ENCODE measurements around the gene HCN1. TPM values are rescaled to one million over a fixed set of nuclear protein-coding genes. Genes with fewer than 3 reads are reported as not detected.

HCN1 gene
- total RNA-seq, 4 donors from 2014 or later = 0.39 to 0.66 (median 0.49) TPM

DNA sequence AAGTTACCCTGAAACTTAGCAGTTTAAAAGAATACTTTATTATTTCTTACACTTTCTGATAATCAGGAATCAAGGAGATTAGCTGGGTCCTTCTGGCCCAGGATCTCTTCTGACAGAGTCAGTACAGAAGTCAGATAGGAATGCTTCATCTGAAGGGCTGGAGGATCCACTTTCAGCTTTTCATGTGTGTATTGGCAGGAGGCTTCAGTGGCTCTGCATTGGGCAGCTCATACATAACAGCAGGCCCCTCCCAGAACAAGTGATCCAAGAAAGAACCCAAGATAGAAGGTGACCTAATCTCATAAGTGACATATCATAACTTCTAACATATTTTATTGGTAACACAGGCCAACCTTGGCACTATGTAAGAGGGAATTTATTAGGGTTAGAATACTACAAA is 258.4 kb downstream of the HCN1 start:
- intact Hi-C loops (cut with DNase I) = no loop called here
- no peak for DNase-seq (ENCODE audit: extremely low spot score)
- no peak overlapping the region for H3K27ac ChIP-seq (replicated peaks in 1 of 4)
- no peaks in the 10 kb centered on the region for H3K36me3 ChIP-seq
- no peaks in the 10 kb centered on the region for H3K9me3 ChIP-seq
- no peaks in the 10 kb centered on the region for H3K4me1 ChIP-seq
- TF ChIP-seq EP300 (IDR thresholded peaks at IDR 0.05) (no peak), POLR2AphosphoS5 (IDR thresholded peaks at IDR 0.05) (no peak), POLR2A (IDR thresholded peaks at IDR 0.05; ENCODE audit: low read depth) (no peak)
- TF ChIP-seq, protein P1, sequence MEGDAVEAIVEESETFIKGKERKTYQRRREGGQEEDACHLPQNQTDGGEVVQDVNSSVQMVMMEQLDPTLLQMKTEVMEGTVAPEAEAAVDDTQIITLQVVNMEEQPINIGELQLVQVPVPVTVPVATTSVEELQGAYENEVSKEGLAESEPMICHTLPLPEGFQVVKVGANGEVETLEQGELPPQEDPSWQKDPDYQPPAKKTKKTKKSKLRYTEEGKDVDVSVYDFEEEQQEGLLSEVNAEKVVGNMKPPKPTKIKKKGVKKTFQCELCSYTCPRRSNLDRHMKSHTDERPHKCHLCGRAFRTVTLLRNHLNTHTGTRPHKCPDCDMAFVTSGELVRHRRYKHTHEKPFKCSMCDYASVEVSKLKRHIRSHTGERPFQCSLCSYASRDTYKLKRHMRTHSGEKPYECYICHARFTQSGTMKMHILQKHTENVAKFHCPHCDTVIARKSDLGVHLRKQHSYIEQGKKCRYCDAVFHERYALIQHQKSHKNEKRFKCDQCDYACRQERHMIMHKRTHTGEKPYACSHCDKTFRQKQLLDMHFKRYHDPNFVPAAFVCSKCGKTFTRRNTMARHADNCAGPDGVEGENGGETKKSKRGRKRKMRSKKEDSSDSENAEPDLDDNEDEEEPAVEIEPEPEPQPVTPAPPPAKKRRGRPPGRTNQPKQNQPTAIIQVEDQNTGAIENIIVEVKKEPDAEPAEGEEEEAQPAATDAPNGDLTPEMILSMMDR (IDR thresholded peaks at IDR 0.05) = no peak
- H3K27me3 ChIP-seq = no peaks in the 10 kb centered on the region
- no peak overlapping the region for H3K4me3 ChIP-seq

DNA sequence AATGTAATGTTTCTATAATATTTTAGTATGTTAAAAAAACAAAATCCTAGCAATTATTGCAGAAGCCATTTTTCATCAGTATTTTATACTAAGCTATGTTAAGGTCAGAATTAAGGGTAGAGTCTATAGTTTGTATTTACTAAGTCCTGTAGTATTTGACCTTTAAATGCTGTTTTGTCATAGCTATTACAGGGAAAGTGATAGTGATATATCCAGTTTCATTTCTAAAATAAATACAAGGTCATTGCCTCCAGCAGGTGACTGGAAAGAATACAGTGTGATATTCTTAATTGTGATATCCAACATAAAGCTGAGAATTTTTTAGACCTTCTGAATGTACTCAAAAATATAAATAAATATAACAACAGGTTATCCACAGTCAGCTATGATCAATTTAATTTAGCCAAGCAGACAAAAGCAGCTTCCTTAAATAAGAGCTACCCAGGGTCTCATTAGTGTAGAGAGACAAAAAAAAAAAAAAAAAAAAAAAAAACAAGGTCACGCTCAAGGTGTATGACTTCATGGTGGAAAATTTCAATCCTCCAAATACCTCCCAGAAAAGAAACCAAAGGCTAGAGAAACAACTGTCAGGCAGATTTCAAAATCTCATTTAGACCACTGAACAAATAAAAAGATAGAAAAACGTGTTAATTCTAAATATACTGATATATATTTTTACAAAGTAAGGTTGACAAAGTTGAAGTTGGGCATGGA is 278.7 kb downstream of the HCN1 start:
- Histone ChIP-seq H3K4me1 (no peaks in the 10 kb centered on the region), H3K27me3 (no peaks in the 10 kb centered on the region), H3K4me3 (no peak overlapping the region), H3K27ac (replicated peaks in 1 of 4) (no peak overlapping the region), H3K9me3 (no peaks in the 10 kb centered on the region), H3K36me3 (no peaks in the 10 kb centered on the region)
- 59% methylated on average over 2 of the region's 2 CpGs for WGBS
- TF ChIP-seq, protein P1 (IDR thresholded peaks at IDR 0.05) = no peak
- no peak for TF ChIP-seq POLR2A (IDR thresholded peaks at IDR 0.05; ENCODE audit: low read depth)
- no peak for TF ChIP-seq POLR2AphosphoS5 (IDR thresholded peaks at IDR 0.05)
- no peak for TF ChIP-seq EP300 (IDR thresholded peaks at IDR 0.05)
- intact Hi-C loops (cut with DNase I) = no loop called here
- no peak for DNase-seq (ENCODE audit: extremely low spot score)

DNA sequence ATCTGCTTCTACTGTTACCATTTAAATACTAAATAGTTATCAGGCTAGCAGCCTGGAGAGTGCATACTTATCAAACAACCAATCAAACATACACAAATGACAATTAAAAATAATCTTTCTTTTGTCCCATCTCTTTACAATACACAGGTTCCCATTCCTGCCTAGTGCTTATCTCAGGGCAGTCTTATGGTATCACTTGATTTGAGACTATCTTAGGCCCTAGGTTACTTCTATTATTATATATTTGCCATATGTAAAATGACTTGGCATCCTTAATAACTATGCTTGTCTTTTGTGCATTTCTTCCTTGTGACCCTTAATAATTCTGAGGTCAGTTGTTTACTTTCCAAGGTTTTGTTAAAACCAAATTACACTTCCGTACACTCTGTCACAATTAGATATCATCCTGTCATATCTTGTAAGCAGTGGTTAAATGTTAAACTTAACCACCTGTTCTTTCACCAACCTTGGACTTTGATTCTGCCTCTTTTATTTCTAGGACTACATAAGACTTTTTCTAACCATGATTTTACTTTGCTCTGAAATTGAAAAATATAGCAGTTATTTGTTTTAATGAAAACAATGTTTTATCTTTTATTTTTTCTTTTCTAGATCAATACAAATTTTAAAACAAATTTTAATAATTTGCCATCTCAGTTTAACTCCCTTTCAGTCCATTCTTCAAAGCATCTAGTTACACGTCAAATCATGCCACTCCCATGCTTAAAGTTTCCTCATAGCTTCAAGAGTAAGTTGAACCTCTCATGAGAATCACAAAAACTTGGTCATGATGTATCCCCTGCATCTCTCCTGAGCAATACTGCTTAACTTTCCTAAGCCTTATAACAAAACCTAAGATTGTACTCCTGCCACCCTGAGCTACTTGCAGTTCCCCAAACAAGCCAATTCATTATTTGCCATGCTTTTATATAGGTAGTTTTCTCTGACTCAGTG is 281.3 kb downstream of the HCN1 start:
- no peaks in the 10 kb centered on the region for H3K4me1 ChIP-seq
- no peak for TF ChIP-seq EP300 (IDR thresholded peaks at IDR 0.05)
- TF ChIP-seq POLR2AphosphoS5 (IDR thresholded peaks at IDR 0.05) = no peak
- TF ChIP-seq, protein P1 (IDR thresholded peaks at IDR 0.05) = no peak
- TF ChIP-seq POLR2A (IDR thresholded peaks at IDR 0.05; ENCODE audit: low read depth) = no peak
- H3K9me3 ChIP-seq = no peaks in the 10 kb centered on the region
- intact Hi-C loops (cut with DNase I) = no loop called here
- no peak overlapping the region for H3K4me3 ChIP-seq
- no peak for DNase-seq (ENCODE audit: extremely low spot score)
- 69% methylated on average over 2 of the region's 2 CpGs for WGBS
- no peak overlapping the region for H3K27ac ChIP-seq (replicated peaks in 1 of 4)
- H3K27me3 ChIP-seq = no peaks in the 10 kb centered on the region
- no peaks in the 10 kb centered on the region for H3K36me3 ChIP-seq

DNA sequence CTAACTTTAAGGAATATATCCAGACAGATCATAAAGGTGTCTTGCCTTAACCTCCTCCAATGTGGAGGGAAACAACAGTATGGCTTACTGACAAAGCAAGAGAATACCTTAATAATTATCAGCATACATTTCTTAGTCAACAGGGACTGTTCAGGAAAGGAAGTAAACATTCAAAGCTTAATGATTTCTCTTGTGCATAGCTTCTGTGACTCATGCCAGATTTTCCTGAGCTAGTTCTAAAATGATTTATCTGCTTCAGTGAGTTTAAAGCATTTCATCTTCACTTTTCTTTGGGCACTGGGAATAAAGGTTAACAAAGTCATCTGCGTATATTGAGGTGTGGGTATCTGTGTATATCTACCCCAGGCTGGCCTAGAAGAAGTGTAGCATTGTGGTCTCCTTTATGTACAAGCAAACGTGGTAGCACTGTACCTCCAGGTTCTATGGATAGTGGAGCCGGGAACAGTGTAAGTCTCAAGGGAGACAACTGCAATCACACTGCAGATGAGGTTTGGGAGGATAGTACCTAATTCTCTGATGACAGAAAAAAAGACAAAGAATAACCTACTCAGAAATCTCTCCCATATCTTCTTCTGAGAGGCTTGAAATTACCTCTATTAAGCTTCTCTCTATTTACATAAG is 284.1 kb downstream of the HCN1 start:
- Histone ChIP-seq H3K27me3 (no peaks in the 10 kb centered on the region), H3K36me3 (no peaks in the 10 kb centered on the region), H3K4me3 (no peak overlapping the region), H3K27ac (replicated peaks in 1 of 4) (no peak overlapping the region), H3K9me3 (no peaks in the 10 kb centered on the region), H3K4me1 (no peaks in the 10 kb centered on the region)
- 60% methylated on average over 3 of the region's 3 CpGs for WGBS
- DNase-seq (ENCODE audit: extremely low spot score) = no peak
- no peak for TF ChIP-seq POLR2AphosphoS5 (IDR thresholded peaks at IDR 0.05)
- intact Hi-C loops (cut with DNase I) = no loop called here
